Central memory CD8-positive, alpha-beta T cell (primary cell): ENCODE results near the gene ERC2.

Experiments
- ATAC-seq: fragments of 150-1000 bp; cut with Tn5 transposase; replicated peaks from 2 replicates; pipeline ENCODE4 v1.10.0; 2022; ENCODE audit warnings: mild to moderate bottlenecking, moderate FRiP score, moderate number of reproducible peaks; ENCODE audit not compliant: poor library complexity, severe bottlenecking; ENCODE audit errors: extremely low read depth
- DNase-seq, 2 donors: peaks; one replicate each; pipeline ENCODE4 v3.0.0; 2021; ENCODE audit warnings: low spot score in 2 of 2
- H3K27ac Mint-ChIP-seq: one replicate; pipeline ENCODE4 v1.8.0; 2022; ENCODE audit warnings: low read depth, mild to moderate bottlenecking, moderate library complexity, mixed read lengths
- H3K27me3 Mint-ChIP-seq: one replicate; pipeline ENCODE4 v1.8.0; 2022; ENCODE audit warnings: mixed read lengths
- H3K36me3 Mint-ChIP-seq: one replicate; pipeline ENCODE4 v1.8.0; 2022; ENCODE audit warnings: mild to moderate bottlenecking, moderate library complexity, mixed read lengths; ENCODE audit not compliant: insufficient read depth
- H3K4me1 Mint-ChIP-seq: one replicate; pipeline ENCODE4 v1.8.0; 2022; ENCODE audit warnings: mixed read lengths
- H3K4me3 Mint-ChIP-seq: one replicate; pipeline ENCODE4 v1.8.0; 2022; ENCODE audit warnings: mild to moderate bottlenecking, moderate library complexity, mixed read lengths
- H3K9me3 Mint-ChIP-seq: one replicate; pipeline ENCODE4 v1.8.0; 2022; ENCODE audit warnings: mixed read lengths

ERC2 gene

DNA sequence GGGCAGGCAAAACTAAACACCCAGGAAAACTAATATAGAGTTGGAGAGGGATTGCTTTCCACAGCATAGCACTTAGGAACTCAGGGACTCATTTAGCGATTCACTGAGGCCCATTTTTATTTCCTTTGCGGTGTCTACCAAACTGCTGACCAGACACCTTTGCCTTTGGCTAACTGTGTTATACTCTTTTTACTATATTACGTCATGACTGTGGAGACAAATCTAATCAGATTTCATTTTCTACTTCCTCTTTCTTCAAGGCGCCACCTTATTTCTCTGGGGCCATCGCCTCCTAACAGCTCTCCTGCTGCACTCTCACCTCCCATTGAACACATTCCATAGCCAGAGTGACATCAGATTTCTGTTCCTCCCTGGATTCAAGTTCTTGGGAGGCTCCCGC, 765.4 kb downstream of the ERC2 start:
- Mint-ChIP-seq H3K9me3 (peaks cover 13% of the 10 kb centered on the region), H3K27me3 (no peaks in the 10 kb centered on the region), H3K4me1 (no peaks in the 10 kb centered on the region), H3K36me3 (peaks cover 2% of the 10 kb centered on the region), H3K27ac (no peak overlapping the region), H3K4me3 (no peak overlapping the region)
- DNase-seq (no peak), ATAC-seq (no peak)

DNA sequence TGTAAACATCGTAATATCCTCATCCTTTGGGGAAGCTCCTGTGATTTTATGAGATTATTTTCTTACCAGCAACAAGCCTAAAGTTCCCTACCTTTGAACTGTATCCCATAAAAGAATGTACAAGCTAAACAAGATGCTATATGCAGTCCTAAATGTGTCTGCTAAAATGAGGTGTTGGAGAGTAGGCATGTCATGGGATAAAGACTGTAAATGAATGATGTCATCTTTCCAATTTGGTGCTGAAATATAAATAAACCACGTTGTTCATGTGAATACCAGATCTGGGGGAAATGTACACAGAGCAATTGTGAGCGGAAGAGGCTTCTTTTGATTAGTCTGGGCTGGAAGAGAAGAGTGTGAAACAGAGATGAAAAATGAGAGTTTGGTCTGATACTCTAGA, 766.3 kb downstream of the ERC2 start:
- no peaks in the 10 kb centered on the region for H3K4me1 Mint-ChIP-seq
- no peak overlapping the region for H3K27ac Mint-ChIP-seq
- peaks cover 2% of the 10 kb centered on the region for H3K36me3 Mint-ChIP-seq
- H3K9me3 Mint-ChIP-seq: peaks cover 13% of the 10 kb centered on the region
- no peak for DNase-seq
- H3K4me3 Mint-ChIP-seq: no peak overlapping the region
- ATAC-seq: no peak
- H3K27me3 Mint-ChIP-seq: no peaks in the 10 kb centered on the region

DNA sequence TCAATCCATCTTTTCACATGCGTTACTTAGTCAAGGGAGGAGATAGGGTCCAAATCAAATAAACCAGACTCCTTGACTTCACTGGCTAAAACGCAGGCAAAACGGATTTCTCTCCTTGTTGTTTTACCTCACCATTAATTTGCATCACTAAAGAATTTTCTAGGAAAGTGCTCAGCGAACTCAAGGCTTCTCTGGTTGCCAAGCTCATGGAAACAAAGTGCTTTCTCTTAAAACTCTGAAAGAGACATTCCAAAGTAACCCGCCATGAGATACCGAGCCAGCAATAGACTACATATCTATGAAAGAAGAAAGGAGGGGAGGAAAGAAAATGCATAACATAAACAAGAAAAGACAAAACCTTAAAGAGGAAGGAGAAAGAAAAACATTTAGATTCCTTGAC, 769.4 kb downstream of the ERC2 start:
- peaks cover 8% of the 10 kb centered on the region for H3K9me3 Mint-ChIP-seq
- no peaks in the 10 kb centered on the region for H3K27me3 Mint-ChIP-seq
- no peak for DNase-seq

DNA sequence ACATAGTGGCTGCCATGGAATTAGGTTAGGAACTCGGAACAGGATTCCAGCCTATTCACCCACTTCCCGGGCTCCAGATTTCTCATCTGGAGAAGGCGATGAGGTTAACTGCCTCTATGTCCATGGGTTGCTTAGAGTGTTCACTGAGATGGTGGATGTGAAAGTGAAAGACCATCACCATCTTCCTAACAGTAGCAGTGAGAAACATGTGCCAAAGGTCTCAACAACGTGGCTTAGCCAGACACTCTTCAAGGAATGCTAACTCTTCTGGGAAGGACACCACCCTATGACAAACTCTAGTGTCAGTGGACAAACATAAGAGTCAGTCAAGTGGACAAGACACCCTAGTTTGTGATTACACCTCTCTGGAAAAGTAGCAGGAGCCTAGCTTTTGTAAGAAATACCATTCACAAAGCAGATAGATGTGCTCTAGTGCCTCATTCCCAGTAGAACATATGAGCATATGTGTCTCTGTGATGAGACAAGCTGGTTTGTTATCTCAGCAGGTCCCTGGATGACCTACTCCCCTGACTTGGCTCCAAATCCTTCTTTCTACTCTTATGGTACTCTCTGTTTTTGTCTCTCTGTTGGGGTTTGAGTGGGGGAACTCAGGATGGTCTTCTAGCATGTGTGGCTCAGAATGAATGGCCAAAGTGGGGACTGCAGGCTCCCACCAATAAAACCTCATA, 770.9 kb downstream of the ERC2 start:
- H3K4me3 Mint-ChIP-seq: no peak overlapping the region
- no peaks in the 10 kb centered on the region for H3K27me3 Mint-ChIP-seq
- no peak for DNase-seq
- H3K4me1 Mint-ChIP-seq: no peaks in the 10 kb centered on the region
- no peaks in the 10 kb centered on the region for H3K36me3 Mint-ChIP-seq
- no peak for ATAC-seq
- H3K9me3 Mint-ChIP-seq: peaks cover 4% of the 10 kb centered on the region
- H3K27ac Mint-ChIP-seq: no peak overlapping the region

More for the DNA sequence above, 769.4 kb downstream of the ERC2 start:
- Mint-ChIP-seq H3K27ac (no peak overlapping the region), H3K4me1 (no peaks in the 10 kb centered on the region), H3K4me3 (no peak overlapping the region), H3K36me3 (no peaks in the 10 kb centered on the region)
- no peak for ATAC-seq

DNA sequence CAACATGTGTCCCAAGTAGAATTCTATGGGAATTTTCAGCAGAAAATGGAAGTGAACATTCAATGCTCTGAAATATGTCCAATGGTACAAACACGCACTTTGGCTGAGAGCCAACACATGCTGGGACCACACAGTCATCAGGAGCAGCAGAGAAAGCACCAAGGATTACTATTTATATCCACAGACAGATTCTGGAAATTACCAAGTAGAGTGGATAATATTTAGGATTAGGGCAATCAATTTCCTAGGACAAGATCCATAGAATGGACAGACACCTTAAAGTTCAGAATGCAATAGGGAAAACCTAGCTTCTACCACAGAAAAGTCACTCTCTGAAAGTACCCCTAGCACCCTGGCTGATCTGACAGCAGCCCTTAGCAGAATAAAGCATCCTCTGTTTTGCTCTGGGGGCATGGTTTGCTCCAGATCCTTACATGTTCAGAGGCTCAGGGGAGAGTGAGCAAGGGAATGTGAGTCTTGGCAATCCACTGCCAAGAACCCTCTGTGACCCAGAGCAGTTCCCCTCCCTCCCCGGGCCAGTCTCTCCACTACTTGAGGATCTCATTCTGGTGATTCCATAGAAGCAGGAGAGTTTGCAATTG, 775.2 kb downstream of the ERC2 start:
- H3K4me1 Mint-ChIP-seq: no peaks in the 10 kb centered on the region
- no peak for ATAC-seq
- H3K9me3 Mint-ChIP-seq: peaks cover 4% of the 10 kb centered on the region
- DNase-seq: no peak
- no peaks in the 10 kb centered on the region for H3K36me3 Mint-ChIP-seq
- H3K4me3 Mint-ChIP-seq: no peak overlapping the region
- no peaks in the 10 kb centered on the region for H3K27me3 Mint-ChIP-seq
- H3K27ac Mint-ChIP-seq: no peak overlapping the region

DNA sequence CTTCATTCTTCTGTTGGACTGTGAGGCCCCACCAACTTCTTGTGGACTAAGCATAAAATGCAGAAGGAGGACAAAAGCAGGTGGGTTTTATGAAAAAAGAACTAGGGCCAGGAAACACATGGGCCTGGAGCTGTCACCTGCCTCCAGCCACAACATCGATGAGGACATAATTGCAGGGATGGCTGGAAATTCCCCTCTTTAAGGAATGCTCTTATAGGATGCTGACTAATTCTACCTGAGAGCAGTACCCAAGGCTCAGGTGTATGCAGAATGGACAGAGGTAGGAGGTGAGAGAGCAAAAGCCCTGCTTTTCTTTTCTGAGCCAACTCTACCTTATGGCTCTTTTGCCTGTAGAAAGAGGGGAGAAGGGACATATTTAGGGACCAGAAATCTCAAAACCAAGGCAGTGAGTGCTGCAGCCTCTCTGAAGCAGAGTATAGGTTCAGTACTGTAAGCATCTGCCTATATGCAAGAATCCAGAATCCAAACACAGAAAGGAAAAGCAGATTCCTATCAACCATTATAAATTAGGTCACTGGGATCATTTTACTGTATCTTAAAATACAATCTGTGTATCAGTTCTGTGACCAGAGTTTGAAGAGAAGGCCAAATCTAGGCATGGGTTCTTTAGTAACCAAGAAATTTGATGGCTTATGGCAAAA, 775.8 kb downstream of the ERC2 start:
- DNase-seq: no peak
- Mint-ChIP-seq H3K27ac (no peak overlapping the region), H3K9me3 (peaks cover 4% of the 10 kb centered on the region), H3K4me1 (no peaks in the 10 kb centered on the region), H3K4me3 (no peak overlapping the region), H3K36me3 (no peaks in the 10 kb centered on the region), H3K27me3 (no peaks in the 10 kb centered on the region)
- ATAC-seq: no peak

DNA sequence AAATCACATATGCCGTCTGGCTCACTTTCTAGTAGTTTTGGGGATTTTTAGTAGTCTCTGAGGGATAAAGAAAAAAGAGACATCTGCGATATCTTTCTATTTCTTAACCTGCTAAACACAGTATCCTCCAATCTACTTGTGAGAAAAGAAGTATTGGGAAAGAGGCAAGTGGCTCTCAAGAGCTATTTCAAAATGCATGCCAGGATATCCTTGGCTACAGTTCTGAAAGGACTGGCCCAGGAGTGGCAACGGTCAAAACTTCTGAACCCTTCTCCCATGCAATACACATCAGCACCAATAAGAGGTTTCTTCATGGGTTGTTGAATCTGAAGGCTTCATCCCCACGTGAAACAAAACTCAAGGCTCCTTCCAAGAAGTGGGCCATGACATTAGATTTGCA, 777.1 kb downstream of the ERC2 start:
- H3K27ac Mint-ChIP-seq: no peak overlapping the region
- peaks cover 4% of the 10 kb centered on the region for H3K9me3 Mint-ChIP-seq
- H3K4me1 Mint-ChIP-seq: no peaks in the 10 kb centered on the region
- DNase-seq: no peak
- no peaks in the 10 kb centered on the region for H3K27me3 Mint-ChIP-seq
- ATAC-seq: no peak
- no peaks in the 10 kb centered on the region for H3K36me3 Mint-ChIP-seq
- H3K4me3 Mint-ChIP-seq: no peak overlapping the region

DNA sequence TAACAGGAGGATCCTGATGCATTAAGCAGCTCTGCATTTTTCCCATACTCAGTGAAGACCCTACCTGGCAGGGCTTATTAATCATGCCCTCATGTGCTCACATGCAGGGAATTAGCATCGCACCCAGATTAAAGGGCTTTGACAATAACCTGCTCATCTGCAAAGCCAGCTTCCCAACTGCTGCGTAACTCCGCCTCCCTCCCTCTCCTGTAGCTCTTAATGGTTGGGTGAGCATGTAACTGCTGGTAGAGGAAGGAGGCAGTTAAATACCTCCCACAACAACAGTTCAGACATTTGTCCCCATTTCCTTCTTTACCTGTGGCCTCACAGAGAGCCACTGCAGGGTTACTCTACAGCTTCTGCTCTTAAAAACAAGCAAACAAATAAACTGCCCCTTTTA, 777.5 kb downstream of the ERC2 start:
- Mint-ChIP-seq H3K9me3 (peaks cover 4% of the 10 kb centered on the region), H3K27me3 (no peaks in the 10 kb centered on the region), H3K36me3 (no peaks in the 10 kb centered on the region), H3K4me1 (no peaks in the 10 kb centered on the region), H3K4me3 (no peak overlapping the region), H3K27ac (no peak overlapping the region)
- no peak for ATAC-seq
- DNase-seq: no peak

DNA sequence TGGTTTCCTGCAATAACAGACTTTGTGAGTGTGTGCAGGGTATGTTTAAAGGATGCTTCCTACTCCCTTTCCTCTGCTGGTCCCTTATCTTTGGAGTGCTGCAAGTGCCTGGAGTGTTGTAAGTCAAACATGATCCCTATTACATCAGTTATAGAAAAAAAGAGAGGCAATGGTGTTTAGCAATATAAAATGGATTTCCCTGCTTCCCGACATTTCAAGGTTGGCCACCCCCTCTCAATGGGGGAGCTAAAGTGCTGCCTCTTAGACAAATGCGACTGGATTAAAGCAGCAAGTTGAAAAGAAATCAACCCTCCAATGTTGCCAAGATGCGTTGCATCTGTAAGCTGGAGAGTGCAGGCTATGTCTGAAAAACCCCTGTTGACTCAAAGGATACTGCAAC, 778.1 kb downstream of the ERC2 start:
- DNase-seq: no peak
- Mint-ChIP-seq H3K4me1 (no peaks in the 10 kb centered on the region), H3K36me3 (no peaks in the 10 kb centered on the region), H3K9me3 (peaks cover 4% of the 10 kb centered on the region), H3K4me3 (no peak overlapping the region), H3K27ac (no peak overlapping the region), H3K27me3 (no peaks in the 10 kb centered on the region)
- no peak for ATAC-seq

DNA sequence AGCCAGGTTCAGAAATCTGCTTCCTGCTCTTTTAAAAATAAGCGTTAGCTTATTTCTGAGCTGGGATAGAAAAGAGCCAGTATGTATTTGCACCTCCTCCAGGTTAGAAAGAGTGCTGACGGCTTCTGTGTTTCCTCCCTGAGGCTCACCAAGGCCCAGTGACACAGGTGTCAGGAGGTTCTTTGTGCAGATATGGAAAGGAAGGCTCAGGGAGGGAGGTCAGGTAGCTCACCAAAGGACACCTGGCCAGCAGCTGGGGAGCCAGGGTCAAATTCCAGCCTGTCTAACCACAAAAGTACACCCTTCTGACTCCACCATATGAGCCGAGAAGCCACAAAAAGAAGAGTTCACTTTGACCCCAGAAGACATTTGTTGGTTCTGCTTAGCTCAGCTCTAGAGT, 780.1 kb downstream of the ERC2 start:
- Mint-ChIP-seq H3K36me3 (no peaks in the 10 kb centered on the region), H3K27me3 (no peaks in the 10 kb centered on the region), H3K4me3 (no peak overlapping the region), H3K27ac (no peak overlapping the region), H3K4me1 (no peaks in the 10 kb centered on the region), H3K9me3 (peaks cover under 1% of the 10 kb centered on the region)
- ATAC-seq: no peak
- no peak for DNase-seq

DNA sequence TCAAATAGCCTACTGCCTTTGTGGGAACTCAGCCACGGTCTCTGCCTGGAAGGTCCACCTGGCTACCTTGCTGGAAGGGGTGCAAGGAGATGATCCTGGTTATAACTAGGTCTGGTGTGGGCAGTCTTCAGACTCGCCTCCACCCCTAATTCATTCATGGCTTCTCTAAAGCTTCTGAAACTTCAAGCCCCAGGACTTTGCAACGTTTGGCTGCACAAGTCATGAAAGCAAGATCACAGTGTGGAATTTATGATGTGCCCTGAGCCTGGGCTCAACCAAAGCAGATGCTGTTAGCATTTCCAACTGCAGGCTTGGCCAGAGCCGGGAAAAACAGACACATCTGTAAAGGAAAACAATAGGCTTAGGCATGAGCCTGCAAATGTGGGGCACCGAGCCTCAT, 780.7 kb downstream of the ERC2 start:
- Mint-ChIP-seq H3K4me3 (no peak overlapping the region), H3K4me1 (no peaks in the 10 kb centered on the region), H3K27me3 (no peaks in the 10 kb centered on the region), H3K36me3 (no peaks in the 10 kb centered on the region), H3K27ac (no peak overlapping the region), H3K9me3 (no peaks in the 10 kb centered on the region)
- DNase-seq (no peak), ATAC-seq (no peak)

DNA sequence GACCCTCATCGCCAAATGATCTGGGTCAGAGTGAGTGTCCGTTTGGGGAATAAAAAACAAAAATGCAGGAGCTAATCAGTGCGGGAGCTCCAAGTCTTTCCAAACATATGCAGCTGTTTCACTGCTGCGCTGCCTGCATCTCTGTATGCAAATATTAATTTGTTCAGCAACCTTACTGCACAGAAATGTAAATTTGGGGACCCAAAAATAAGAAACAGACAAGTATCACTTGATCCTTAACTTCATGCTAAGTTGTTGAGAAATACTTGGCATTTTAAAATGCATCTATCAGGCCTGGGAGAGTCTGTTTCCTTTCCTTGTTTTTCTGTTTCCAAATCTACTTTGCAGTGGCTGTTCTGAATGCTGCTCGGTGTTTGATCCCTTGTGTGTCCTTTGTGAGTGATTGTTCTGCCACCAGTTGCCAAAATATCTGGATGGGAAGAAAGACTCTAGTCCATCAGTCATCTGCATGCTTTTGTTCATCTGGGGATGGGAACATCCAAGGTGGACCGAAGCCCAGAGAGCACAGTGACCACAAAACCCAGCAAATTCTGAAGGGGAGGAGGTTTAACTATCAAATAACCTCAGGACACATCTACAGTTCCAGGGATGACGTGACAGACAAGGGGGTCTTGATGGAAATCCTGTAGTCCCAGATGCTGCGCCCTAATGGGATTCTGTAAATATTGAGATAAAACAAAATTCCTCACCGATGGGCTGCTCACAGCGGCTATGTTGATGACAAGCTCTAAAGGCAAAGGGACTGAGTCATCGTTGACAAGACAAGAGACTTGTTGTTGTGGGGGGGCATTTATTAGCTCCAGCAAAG, 781.6 kb downstream of the ERC2 start:
- no peaks in the 10 kb centered on the region for H3K4me1 Mint-ChIP-seq
- ATAC-seq (no peak), DNase-seq (no peak)
- no peak overlapping the region for H3K27ac Mint-ChIP-seq
- H3K36me3 Mint-ChIP-seq: no peaks in the 10 kb centered on the region
- no peaks in the 10 kb centered on the region for H3K27me3 Mint-ChIP-seq
- no peak overlapping the region for H3K4me3 Mint-ChIP-seq
- H3K9me3 Mint-ChIP-seq: no peaks in the 10 kb centered on the region
